Panc1 (cell line): ENCODE measurements around the gene MIF4GD. TPM values are rescaled to one million over a fixed set of nuclear protein-coding genes. Genes with fewer than 3 reads are reported as not detected.
"Not testable (repeated sequence)": the region's sequence is repeated elsewhere in the genome, so short reads cannot be mapped to it uniquely, and the experiment has no call there.

Experiments used
- ATAC-seq: fragments of 200-7000 bp; cut with Tn5 transposase; 2 replicates; pipeline ENCODE4 v1.9.1; 2020; ENCODE audit warnings: mild to moderate bottlenecking, moderate library complexity
- BruUV-seq: library from RNA; stranded (reverse); fragments of 400-500 nt; replicated peaks from 2 replicates; lab custom pipeline; 2021; lab: Mats Ljungman, UMichigan
- CTCF ChIA-PET: fragments of 300-600 bp; sonication (Branson Sonifier 250); formaldehyde crosslinking; loops from one replicate; lab custom pipeline; 2022; ENCODE audit warnings: antibody characterized with exemption; lab: Charles Lee
- POLR2A ChIA-PET: fragments of 300-600 bp; sonication (Branson Sonifier 250); formaldehyde crosslinking; loops from one replicate; lab custom pipeline; 2022; ENCODE audit warnings: antibody characterized with exemption; lab: Charles Lee
- DNase-seq: peaks from one replicate; pipeline ENCODE4 v3.0.0-alpha.2; 2010; ENCODE audit warnings: low read depth, low spot score
- H3K27ac ChIP-seq: 2 replicates; pipeline ENCODE4 v1.5.1; 2011; ENCODE audit warnings: mild to moderate bottlenecking, low read length, inconsistent platforms
- H3K27me3 ChIP-seq: fragments of 200-500 bp; sonication (Bioruptor generic); 2 replicates; pipeline ENCODE4 v1.6.0; 2014; ENCODE audit warnings: low read length, inconsistent platforms; ENCODE audit not compliant: control insufficient read depth, insufficient read depth
- H3K36me3 ChIP-seq: fragments of 200-500 bp; sonication (Bioruptor generic); 2 replicates; pipeline ENCODE4 v1.5.1; 2014; ENCODE audit warnings: inconsistent platforms, mild to moderate bottlenecking, low read length, moderate library complexity; ENCODE audit not compliant: control insufficient read depth, insufficient read depth
- H3K4me1 ChIP-seq: 2 replicates; pipeline ENCODE4 v1.5.1; 2011; ENCODE audit warnings: inconsistent platforms, mild to moderate bottlenecking, low read length, moderate library complexity; ENCODE audit not compliant: control insufficient read depth, insufficient read depth
- H3K4me3 ChIP-seq, 2 experiments: 2 replicates each; pipeline ENCODE4 v1.5.1; 2011 to 2012; ENCODE audit warnings: low read depth in 2 of 2, low read length in 2 of 2, mild to moderate bottlenecking in 2 of 2, inconsistent platforms in 1 of 2, moderate library complexity in 1 of 2
- H3K9me3 ChIP-seq: fragments of 200-500 bp; sonication (Bioruptor generic); 2 replicates; pipeline ENCODE4 v1.5.1; 2014; ENCODE audit warnings: low read depth, mild to moderate bottlenecking, inconsistent platforms, low read length, moderate library complexity; ENCODE audit not compliant: control insufficient read depth, insufficient read depth
- CTCF ChIP-seq: fragments of 450-650 bp; IDR thresholded peaks from 2 replicates; pipeline ENCODE4 v1.5.1; 2017; ENCODE audit warnings: mild to moderate bottlenecking
- POLR2AphosphoS5 ChIP-seq: IDR thresholded peaks from 2 replicates; pipeline ENCODE4 v1.6.1; 2012; ENCODE audit warnings: mild to moderate bottlenecking, low read depth, low read length, moderate library complexity
- SIN3A ChIP-seq: IDR thresholded peaks from 2 replicates; pipeline ENCODE4 v1.6.1; 2012; ENCODE audit warnings: low read depth, mild to moderate bottlenecking, low read length, moderate library complexity, borderline replicate concordance; ENCODE audit not compliant: insufficient read depth
- TCF7L2 ChIP-seq: IDR thresholded peaks from 2 replicates; pipeline ENCODE4 v1.6.1; 2011; ENCODE audit warnings: mild to moderate bottlenecking, low read depth, low read length, inconsistent platforms
- in situ Hi-C: cut with HindIII; loops from 2 replicates; pipeline ENCODE4 v1.10.0; 2016; ENCODE audit warnings: low sequenced_read_pairs, low pct_unique_long_range_greater_than_20kb
- intact Hi-C: fragments of 100-400 bp; cut with micrococcal nuclease; formaldehyde crosslinking; loops from one replicate; pipeline ENCODE4 v1.10.0; 2022; ENCODE audit not compliant: unreplicated experiment
- total RNA-seq: library from RNA; stranded (reverse); gene quantifications from one replicate; pipeline ENCODE4 v1.2.1, GENCODE V29; 2021; ENCODE audit not compliant: unreplicated experiment
- TF ChIP-seq, protein P1 (sequence below), 2 experiments: IDR thresholded peaks; 2 replicates each; pipeline ENCODE4 v1.6.1; 2011 to 2012; ENCODE audit warnings: low read depth in 2 of 2, control low read depth in 1 of 2, low read length in 1 of 2, mild to moderate bottlenecking in 1 of 2, moderate library complexity in 1 of 2; ENCODE audit not compliant: insufficient read depth in 1 of 2

The MIF4GD gene
- total RNA-seq, 1 experiment from 2014 or later: 34.4 TPM

DNA sequence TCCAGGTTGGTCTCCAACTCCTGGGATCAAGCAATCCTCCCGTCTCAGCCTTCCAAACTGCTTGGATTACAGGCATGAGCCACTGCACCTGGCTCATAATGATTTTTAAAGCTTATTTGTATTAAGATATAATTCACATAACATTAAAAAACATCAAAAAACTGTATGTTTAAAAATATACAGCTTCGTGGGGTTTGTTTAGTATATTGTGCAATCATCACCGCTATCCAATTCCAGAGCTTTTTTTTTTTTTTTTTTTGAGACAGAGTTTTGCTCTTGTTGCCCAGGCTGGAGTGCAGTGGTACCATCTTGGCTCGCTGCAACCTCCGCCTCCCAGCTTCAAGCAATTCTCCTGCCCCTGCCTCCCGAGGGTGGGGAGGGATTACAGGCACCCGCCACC is 29.2 kb upstream of the MIF4GD start:
- no peaks in the 10 kb centered on the region for H3K27me3 ChIP-seq
- H3K27ac ChIP-seq: no peak overlapping the region
- ChIA-PET POLR2A (interaction anchor here (0.6 kb wide), 1 partner anchor 500 kb away, joined by 4 read pairs; no protein-coding TSS in a partner anchor), CTCF (no interaction called here)
- no peaks in the 10 kb centered on the region for H3K4me1 ChIP-seq
- no peaks in the 10 kb centered on the region for H3K36me3 ChIP-seq
- intact Hi-C loops (no loop called here), in situ Hi-C loops (no loop called here)
- TF ChIP-seq TCF7L2: no peak
- no peak for TF ChIP-seq SIN3A
- no peak for TF ChIP-seq POLR2AphosphoS5
- no peak for TF ChIP-seq CTCF
- TF ChIP-seq, protein P1, sequence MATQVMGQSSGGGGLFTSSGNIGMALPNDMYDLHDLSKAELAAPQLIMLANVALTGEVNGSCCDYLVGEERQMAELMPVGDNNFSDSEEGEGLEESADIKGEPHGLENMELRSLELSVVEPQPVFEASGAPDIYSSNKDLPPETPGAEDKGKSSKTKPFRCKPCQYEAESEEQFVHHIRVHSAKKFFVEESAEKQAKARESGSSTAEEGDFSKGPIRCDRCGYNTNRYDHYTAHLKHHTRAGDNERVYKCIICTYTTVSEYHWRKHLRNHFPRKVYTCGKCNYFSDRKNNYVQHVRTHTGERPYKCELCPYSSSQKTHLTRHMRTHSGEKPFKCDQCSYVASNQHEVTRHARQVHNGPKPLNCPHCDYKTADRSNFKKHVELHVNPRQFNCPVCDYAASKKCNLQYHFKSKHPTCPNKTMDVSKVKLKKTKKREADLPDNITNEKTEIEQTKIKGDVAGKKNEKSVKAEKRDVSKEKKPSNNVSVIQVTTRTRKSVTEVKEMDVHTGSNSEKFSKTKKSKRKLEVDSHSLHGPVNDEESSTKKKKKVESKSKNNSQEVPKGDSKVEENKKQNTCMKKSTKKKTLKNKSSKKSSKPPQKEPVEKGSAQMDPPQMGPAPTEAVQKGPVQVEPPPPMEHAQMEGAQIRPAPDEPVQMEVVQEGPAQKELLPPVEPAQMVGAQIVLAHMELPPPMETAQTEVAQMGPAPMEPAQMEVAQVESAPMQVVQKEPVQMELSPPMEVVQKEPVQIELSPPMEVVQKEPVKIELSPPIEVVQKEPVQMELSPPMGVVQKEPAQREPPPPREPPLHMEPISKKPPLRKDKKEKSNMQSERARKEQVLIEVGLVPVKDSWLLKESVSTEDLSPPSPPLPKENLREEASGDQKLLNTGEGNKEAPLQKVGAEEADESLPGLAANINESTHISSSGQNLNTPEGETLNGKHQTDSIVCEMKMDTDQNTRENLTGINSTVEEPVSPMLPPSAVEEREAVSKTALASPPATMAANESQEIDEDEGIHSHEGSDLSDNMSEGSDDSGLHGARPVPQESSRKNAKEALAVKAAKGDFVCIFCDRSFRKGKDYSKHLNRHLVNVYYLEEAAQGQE (IDR thresholded peaks at IDR 0.05; ENCODE audit: insufficient read depth in 1 of 2, low read depth in 2 of 2, low read length in 1 of 2): no peak
- ATAC-seq: no peak
- DNase-seq: no peak
- no peak overlapping the region for H3K4me3 ChIP-seq
- BruUV-seq: no TSS peak
- no peaks in the 10 kb centered on the region for H3K9me3 ChIP-seq

GRCh38 chr17:75295201-75296158 is 24.4 kb upstream of the MIF4GD start:
- ChIA-PET CTCF (interaction anchor here (0.5 to 0.7 kb wide), 4 partner anchors 21 to 453 kb away, joined by 3 to 5 read pairs (median 4); no protein-coding TSS in a partner anchor), POLR2A (interaction anchor here (1.0 kb wide), 1 partner anchor 11 kb away, joined by 3 read pairs; no protein-coding TSS in a partner anchor)
- Histone ChIP-seq H3K4me1 (no peaks in the 10 kb centered on the region), H3K36me3 (no peaks in the 10 kb centered on the region), H3K27ac (no peak overlapping the region), H3K4me3 (no peak overlapping the region), H3K27me3 (no peaks in the 10 kb centered on the region), H3K9me3 (no peaks in the 10 kb centered on the region)
- ATAC-seq (no peak), DNase-seq (no peak)
- intact Hi-C loops (no loop called here), in situ Hi-C loops (no loop called here)
- no TSS peak for BruUV-seq
- TF ChIP-seq SIN3A (no peak), TCF7L2 (no peak), POLR2AphosphoS5 (no peak), CTCF (no peak)
- TF ChIP-seq, protein P1 (IDR thresholded peaks at IDR 0.05; ENCODE audit: insufficient read depth in 1 of 2, low read depth in 2 of 2, low read length in 1 of 2): no peak

DNA sequence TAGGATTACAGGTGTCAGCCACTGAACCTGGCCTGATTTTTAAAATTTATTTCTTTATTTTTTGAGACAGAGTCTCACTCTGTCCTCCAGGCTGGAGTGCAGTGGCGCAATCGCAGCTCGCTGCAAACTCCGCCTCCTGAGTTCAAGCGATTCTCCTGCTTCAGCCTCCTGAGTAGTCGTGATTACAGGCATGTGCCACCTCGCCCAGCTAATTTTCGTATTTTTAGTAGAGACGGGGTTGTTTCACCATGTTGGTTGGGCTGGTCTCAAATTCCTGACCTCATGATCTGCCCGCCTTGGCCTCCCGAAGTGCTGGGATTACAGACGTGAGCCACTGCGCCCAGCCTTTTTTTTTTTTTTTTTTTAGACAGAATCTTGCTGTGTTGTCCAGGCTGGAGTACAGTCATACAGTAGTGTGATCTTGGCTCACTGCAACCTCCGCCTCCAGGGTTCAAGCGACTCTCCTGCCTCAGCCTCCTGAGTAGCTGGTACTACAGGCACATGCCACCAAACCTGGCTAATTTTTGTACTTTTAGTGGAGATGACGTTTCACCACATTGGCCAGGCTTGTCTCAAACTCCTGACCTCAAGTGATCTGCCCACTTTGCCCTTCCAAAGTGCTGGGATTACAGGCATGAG is 21.9 kb upstream of the MIF4GD start:
- H3K9me3 ChIP-seq, POLR2A ChIA-PET, DNase-seq, H3K4me1 ChIP-seq, H3K4me3 ChIP-seq, H3K36me3 ChIP-seq, in situ Hi-C loops, intact Hi-C loops, ATAC-seq, BruUV-seq, H3K27ac ChIP-seq, H3K27me3 ChIP-seq: not testable (repeated sequence)
- CTCF ChIA-PET: interaction anchor here (0.8 kb wide), 1 partner anchor 321 kb away, joined by 8 read pairs; no protein-coding TSS in a partner anchor
